ENCODE data around the gene SELENOI.
"Not testable (repeated sequence)": the region's sequence is repeated elsewhere in the genome, so short reads cannot be mapped to it uniquely, and the experiment has no call there.

Gene SELENOI

GRCh38 chr2:26326514-26326913 lies 19.4 kb upstream of the SELENOI start:
- Histone ChIP-seq H2AFZ (ENCODE audit: low read length) (no peak overlapping the region), H3K4me1 (ENCODE audit: low read length) (peaks cover 55% of the 10 kb centered on the region), H3K9me3 (replicated peaks; ENCODE audit: insufficient read depth, low read length) (no peaks in the 10 kb centered on the region), H3K27me3 (replicated peaks; ENCODE audit: insufficient read depth, low read length) (no peaks in the 10 kb centered on the region), H3K4me2 (ENCODE audit: low read depth, low read length) (no peak overlapping the region), H3F3A (ENCODE audit: insufficient read depth, low read length) (peaks cover 24% of the 10 kb centered on the region), H3K9ac (ENCODE audit: low read length) (no peak overlapping the region), H4K20me1 (ENCODE audit: insufficient read depth, low read length) (no peaks in the 10 kb centered on the region), H3K79me2 (ENCODE audit: low read length) (no peaks in the 10 kb centered on the region), H3K9me2 (replicated peaks; ENCODE audit: insufficient read depth, low read length) (no peaks in the 10 kb centered on the region), H3K36me3 (replicated peaks; ENCODE audit: insufficient read depth, low read length) (no peaks in the 10 kb centered on the region), H3K27ac (ENCODE audit: low read length) (no peak overlapping the region), H3K4me3 (ENCODE audit: low read length) (no peak overlapping the region)
- DNase-seq: no peak
- no peak for TF ChIP-seq CTCF (IDR thresholded peaks at IDR 0.05; ENCODE audit: low read length)
- TF ChIP-seq EZH2 (optimal IDR thresholded peaks at IDR 0.05; ENCODE audit: low read depth, low read length): no peak

- H3K4me1 ChIP-seq (ENCODE audit: low read length): peaks cover 55% of the 10 kb centered on the region
- H3K4me3 ChIP-seq (ENCODE audit: low read length): no peak overlapping the region
- peaks cover 24% of the 10 kb centered on the region for H3F3A ChIP-seq (ENCODE audit: insufficient read depth, low read length)
- TF ChIP-seq CTCF (IDR thresholded peaks at IDR 0.05; ENCODE audit: low read length) (no peak), EZH2phosphoT487 (IDR thresholded peaks at IDR 0.05; ENCODE audit: low read length) (no peak), EZH2 (optimal IDR thresholded peaks at IDR 0.05; ENCODE audit: low read depth, low read length) (no peak)
- no peak for DNase-seq
- peak overlapping the region; percentile 52 for H2AFZ ChIP-seq (ENCODE audit: low read length)
- H3K27me3 ChIP-seq (replicated peaks; ENCODE audit: insufficient read depth, low read length): no peaks in the 10 kb centered on the region
- H3K4me2 ChIP-seq (ENCODE audit: low read depth, low read length): peak overlapping the region; percentile 50; the same call in 1 of the 2 replicates
- no peaks in the 10 kb centered on the region for H3K9me2 ChIP-seq (replicated peaks; ENCODE audit: insufficient read depth, low read length)
- H3K36me3 ChIP-seq (replicated peaks; ENCODE audit: insufficient read depth, low read length): no peaks in the 10 kb centered on the region
- H3K79me2 ChIP-seq (ENCODE audit: low read length): no peaks in the 10 kb centered on the region
- no peak overlapping the region; the same call in 1 of the 2 replicates for H3K9ac ChIP-seq (ENCODE audit: low read length)
- H3K27ac ChIP-seq (ENCODE audit: low read length): peak overlapping the region; percentile 49; the same call in 1 of the 2 replicates
- H4K20me1 ChIP-seq (ENCODE audit: insufficient read depth, low read length): no peaks in the 10 kb centered on the region
- H3K9me3 ChIP-seq (replicated peaks; ENCODE audit: insufficient read depth, low read length): no peaks in the 10 kb centered on the region
These were observed 18.4 kb upstream of the SELENOI start for GRCh38 chr2:26327291-26328272.

GRCh38 chr2:26329083-26329482 lies 16.9 kb upstream of the SELENOI start:
- H3K9me3 ChIP-seq (replicated peaks; ENCODE audit: insufficient read depth, low read length); H3K27me3 ChIP-seq (replicated peaks; ENCODE audit: insufficient read depth, low read length); H3K36me3 ChIP-seq (replicated peaks; ENCODE audit: insufficient read depth, low read length); H2AFZ ChIP-seq (ENCODE audit: low read length); H3K79me2 ChIP-seq (ENCODE audit: low read length); H3K4me3 ChIP-seq (ENCODE audit: low read length); DNase-seq; H4K20me1 ChIP-seq (ENCODE audit: insufficient read depth, low read length); H3K9me2 ChIP-seq (replicated peaks; ENCODE audit: insufficient read depth, low read length); H3K9ac ChIP-seq (ENCODE audit: low read length): not testable (repeated sequence)
- peaks cover 24% of the 10 kb centered on the region for H3F3A ChIP-seq (ENCODE audit: insufficient read depth, low read length)
- H3K4me2 ChIP-seq (ENCODE audit: low read depth, low read length): peak overlapping the region; percentile 50
- H3K4me1 ChIP-seq (ENCODE audit: low read length): peaks cover 55% of the 10 kb centered on the region
- peak overlapping the region; percentile 49; the same call in 1 of the 2 replicates for H3K27ac ChIP-seq (ENCODE audit: low read length)

GRCh38 chr2:26330114-26330549 lies 15.8 kb upstream of the SELENOI start:
- Histone ChIP-seq H3K4me2 (ENCODE audit: low read depth, low read length) (peak overlapping the region; percentile 30; the same call in 1 of the 2 replicates), H4K20me1 (ENCODE audit: insufficient read depth, low read length) (no peaks in the 10 kb centered on the region), H3K36me3 (replicated peaks; ENCODE audit: insufficient read depth, low read length) (no peaks in the 10 kb centered on the region), H3K27ac (ENCODE audit: low read length) (peak overlapping the region; percentile 49; the same call in 1 of the 2 replicates), H3F3A (ENCODE audit: insufficient read depth, low read length) (peaks cover 24% of the 10 kb centered on the region), H3K9ac (ENCODE audit: low read length) (no peak overlapping the region), H3K27me3 (replicated peaks; ENCODE audit: insufficient read depth, low read length) (no peaks in the 10 kb centered on the region), H3K4me1 (ENCODE audit: low read length) (peaks cover 51% of the 10 kb centered on the region), H3K9me3 (replicated peaks; ENCODE audit: insufficient read depth, low read length) (no peaks in the 10 kb centered on the region), H3K9me2 (replicated peaks; ENCODE audit: insufficient read depth, low read length) (no peaks in the 10 kb centered on the region), H2AFZ (ENCODE audit: low read length) (peak overlapping the region; percentile 49), H3K4me3 (ENCODE audit: low read length) (no peak overlapping the region), H3K79me2 (ENCODE audit: low read length) (no peaks in the 10 kb centered on the region)
- DNase-seq: peak; percentile 88
- TF ChIP-seq EZH2 (optimal IDR thresholded peaks at IDR 0.05; ENCODE audit: low read depth, low read length) (no peak), CTCF (IDR thresholded peaks at IDR 0.05; ENCODE audit: low read length) (peak; percentile 94), EZH2phosphoT487 (IDR thresholded peaks at IDR 0.05; ENCODE audit: low read length) (no peak)

All from MM.1S (cell line).